SK-N-SH (cell line): ENCODE measurements around the gene MAPK8IP3. TPM values are rescaled to one million over a fixed set of nuclear protein-coding genes. Genes with fewer than 3 reads are reported as not detected.

Experiments used
- CTCF ChIA-PET: fragments of 300-600, 350-600 bp; formaldehyde crosslinking; extraction: SDS; loops from one replicate; lab custom pipeline; 2021; lab: Yijun Ruan, JAX
- POLR2A ChIA-PET: fragments of 350-600 bp; sonication (Branson Sonifier 250); formaldehyde crosslinking; extraction: SDS; loops from one replicate; lab custom pipeline; 2020; ENCODE audit warnings: antibody characterized with exemption, inconsistent platforms; lab: Yijun Ruan, JAX
- DNase-seq: peaks from one replicate; pipeline ENCODE4 v3.0.0; 2012
- H2AFZ ChIP-seq: fragments of 200-600 bp; sonication (generic); 2 replicates; pipeline ENCODE4 v1.8.1; 2016; ENCODE audit warnings: antibody characterized with exemption, mild to moderate bottlenecking, low read depth
- H3F3A ChIP-seq: fragments of 200-600 bp; sonication (generic); replicated peaks from 2 replicates; pipeline ENCODE3; 2016; ENCODE audit warnings: antibody characterized with exemption, mild to moderate bottlenecking; ENCODE audit not compliant: insufficient read depth
- H3K27ac ChIP-seq, 2 experiments: fragments of 200-500 bp in 1 of 2; fragments of 200-600 bp in 1 of 2; sonication (Bioruptor generic) in 1 of 2; sonication (generic), shearing (Covaris generic) in 1 of 2; 2 replicates each; pipeline versions ENCODE4 v1.5.1 to v1.6.1; 2014 to 2016; ENCODE audit warnings: low read depth in 2 of 2, inconsistent platforms in 1 of 2, low read length in 1 of 2, mild to moderate bottlenecking in 1 of 2, mixed read lengths in 1 of 2
- H3K27me3 ChIP-seq: fragments of 200-600 bp; sonication (generic), shearing (Covaris generic); 2 replicates; pipeline ENCODE4 v1.6.1; 2016; ENCODE audit warnings: mixed run types; ENCODE audit not compliant: insufficient read depth
- H3K36me3 ChIP-seq, 2 experiments: fragments of 200-500 bp in 1 of 2; fragments of 200-600 bp in 1 of 2; sonication (Bioruptor generic) in 1 of 2; sonication (generic) in 1 of 2; replicated peaks in 1 of 2; 2 replicates each; pipeline versions ENCODE3 to v1.5.1; 2014 to 2016; ENCODE audit warnings: low read length in 1 of 2, mild to moderate bottlenecking in 1 of 2; ENCODE audit not compliant: insufficient read depth in 2 of 2, control insufficient read depth in 1 of 2
- H3K4me1 ChIP-seq, 2 experiments: fragments of 200-500 bp in 1 of 2; fragments of 200-600 bp in 1 of 2; sonication (Bioruptor generic) in 1 of 2; sonication (generic), shearing (Covaris generic) in 1 of 2; 2 replicates each; pipeline versions ENCODE4 v1.5.1 to v1.6.1; 2014 to 2016; ENCODE audit warnings: low read depth in 1 of 2, low read length in 1 of 2, mixed run types in 1 of 2; ENCODE audit not compliant: insufficient read depth in 2 of 2, control insufficient read depth in 1 of 2
- H3K4me2 ChIP-seq: fragments of 200-600 bp; sonication (generic), shearing (Covaris generic); 2 replicates; pipeline ENCODE4 v1.6.1; 2017; ENCODE audit warnings: mixed run types
- H3K4me3 ChIP-seq, 2 experiments: fragments of 200-500 bp in 1 of 2; fragments of 200-600 bp in 1 of 2; sonication (Bioruptor generic) in 1 of 2; sonication (generic), shearing (Covaris generic) in 1 of 2; 2 replicates each; pipeline versions ENCODE4 v1.5.1 to v1.8.1; 2014 to 2016; ENCODE audit warnings: low read depth in 2 of 2, inconsistent platforms in 1 of 2, low read length in 1 of 2, mild to moderate bottlenecking in 1 of 2, mixed read lengths in 1 of 2, moderate library complexity in 1 of 2
- H3K79me2 ChIP-seq: fragments of 200-600 bp; sonication (generic); 2 replicates; pipeline ENCODE4 v1.8.1; 2017; ENCODE audit warnings: mild to moderate bottlenecking; ENCODE audit not compliant: insufficient read depth
- H3K9ac ChIP-seq: fragments of 200-600 bp; sonication (generic); 2 replicates; pipeline ENCODE4 v1.6.1; 2017; ENCODE audit warnings: mixed run types
- H3K9me2 ChIP-seq: fragments of 200-600 bp; sonication (generic); 2 replicates; pipeline ENCODE4 v1.6.1; 2017; ENCODE audit warnings: mixed run types
- H3K9me3 ChIP-seq: fragments of 200-600 bp; sonication (generic); 2 replicates; pipeline ENCODE4 v1.6.1; 2017; ENCODE audit warnings: mixed run types, mild to moderate bottlenecking, moderate library complexity
- H4K20me1 ChIP-seq: fragments of 200-600 bp; sonication (generic); 2 replicates; pipeline ENCODE4 v1.6.1; 2017; ENCODE audit warnings: mild to moderate bottlenecking, mixed run types; ENCODE audit not compliant: insufficient read depth
- CTCF ChIP-seq: fragments of 200-600 bp; sonication (generic); IDR thresholded peaks from 2 replicates; pipeline ENCODE4 v1.6.1; 2017; ENCODE audit warnings: antibody characterized with exemption, mild to moderate bottlenecking, moderate library complexity
- EP300 ChIP-seq, 2 experiments: IDR thresholded peaks; 2 replicates each; pipeline versions ENCODE4 v1.4.0 to v1.6.1; 2012; ENCODE audit warnings: borderline replicate concordance in 1 of 2, low read depth in 1 of 2, low read length in 1 of 2
- GABPA ChIP-seq: IDR thresholded peaks from 2 replicates; pipeline ENCODE4 v1.4.0; 2012; ENCODE audit warnings: low read depth, mild to moderate bottlenecking
- IRF3 ChIP-seq: fragments of 150-350 bp; IDR thresholded peaks from 2 replicates; pipeline ENCODE4 v1.6.1; 2016; ENCODE audit warnings: mild to moderate bottlenecking, low read depth, low read length
- JUND ChIP-seq: IDR thresholded peaks from 2 replicates; pipeline ENCODE4 v1.4.0; 2012
- MEF2A ChIP-seq: IDR thresholded peaks from 2 replicates; pipeline ENCODE4 v1.4.0; 2012; ENCODE audit warnings: low read depth, borderline replicate concordance
- NFIC ChIP-seq: IDR thresholded peaks from 2 replicates; pipeline ENCODE4 v1.4.0; 2012; ENCODE audit warnings: borderline replicate concordance
- POLR2AphosphoS5 ChIP-seq: IDR thresholded peaks from 2 replicates; pipeline ENCODE4 v1.6.1; 2012; ENCODE audit warnings: low read depth, low read length
- RCOR1 ChIP-seq: fragments of 150-350 bp; IDR thresholded peaks from 2 replicates; pipeline ENCODE4 v1.6.1; 2017; ENCODE audit warnings: antibody characterized with exemption, low read length
- REST ChIP-seq: IDR thresholded peaks from 2 replicates; pipeline ENCODE4 v1.6.1; 2012; ENCODE audit warnings: mild to moderate bottlenecking, low read depth, low read length, moderate library complexity
- RFX5 ChIP-seq: IDR thresholded peaks from 2 replicates; pipeline ENCODE4 v1.6.1; 2012; ENCODE audit warnings: mild to moderate bottlenecking, improper control_type of control experiment, low read length
- TCF12 ChIP-seq: IDR thresholded peaks from 2 replicates; pipeline ENCODE4 v1.4.0; 2012
- TEAD4 ChIP-seq: IDR thresholded peaks from 2 replicates; pipeline ENCODE4 v1.4.0; 2012; ENCODE audit warnings: mild to moderate bottlenecking, borderline replicate concordance; ENCODE audit not compliant: insufficient read depth
- YY1 ChIP-seq: IDR thresholded peaks from 2 replicates; pipeline ENCODE4 v1.4.0; 2012; ENCODE audit warnings: low read depth, mild to moderate bottlenecking
- WGBS: methylation state at CpG from one replicate; pipeline ENCODE4 v1.1.6; 2017; ENCODE audit warnings: low lambda C conversion rate; 5-methylcytosine and 5-hydroxymethylcytosine counted together
- polyA plus RNA-seq, 3 experiments: library from polyadenylated mRNA; depleted of rRNA; stranded (reverse); fragments of >200 nt; gene quantifications; 2 replicates each; pipeline ENCODE4 v1.2.3, GENCODE V29; 2012

MAPK8IP3 gene
- polyA plus RNA-seq, 1 of the 3 experiments (the other 2 are of a cell fraction): 57.3 TPM

GRCh38 chr16:1710811-1711507 is 5.0 kb downstream of the MAPK8IP3 start:
- Histone ChIP-seq H4K20me1 (peaks cover 78% of the 10 kb centered on the region), H3K9me3 (no peaks in the 10 kb centered on the region), H3K4me3 (no peak overlapping the region), H3K27ac (no peak overlapping the region), H3K9me2 (no peaks in the 10 kb centered on the region), H3F3A (no peaks in the 10 kb centered on the region), H3K79me2 (peaks cover 99% of the 10 kb centered on the region), H3K9ac (no peak overlapping the region), H3K4me2 (no peak overlapping the region), H3K27me3 (no peaks in the 10 kb centered on the region), H3K4me1 (peaks cover 13 to 19% of the 10 kb centered on the region in 2 experiments; a peak in 3 of 4 replicates), H3K36me3 (peaks cover 0 to 4% of the 10 kb centered on the region in 2 experiments), H2AFZ (no peak overlapping the region)
- no peak for DNase-seq
- CTCF ChIA-PET: interaction anchor here (0.9 kb wide), 1 partner anchor 410 kb away, joined by 4 read pairs; no protein-coding TSS in a partner anchor
- POLR2A ChIA-PET: interaction anchor here (0.6 kb wide), 1 partner anchor 10 kb away, joined by 3 read pairs; no protein-coding TSS in a partner anchor
- no peak for TF ChIP-seq NFIC
- TF ChIP-seq MEF2A: no peak
- TF ChIP-seq JUND: no peak
- TF ChIP-seq TCF12: no peak
- no peak for TF ChIP-seq POLR2AphosphoS5
- no peak for TF ChIP-seq CTCF
- TF ChIP-seq EP300 (IDR thresholded peaks at IDR 0.05; ENCODE audit: borderline replicate concordance in 1 of 2, low read depth in 1 of 2, low read length in 1 of 2): no peak
- no peak for TF ChIP-seq TEAD4
- TF ChIP-seq IRF3: no peak
- no peak for TF ChIP-seq RFX5
- TF ChIP-seq YY1: no peak
- TF ChIP-seq RCOR1: no peak
- no peak for TF ChIP-seq REST
- TF ChIP-seq GABPA: no peak
- WGBS: 87% methylated on average over 11 of the region's 17 CpGs
